Endothelial cell of umbilical vein (primary cell): ENCODE measurements around the gene TEX38. TPM values are rescaled to one million over a fixed set of nuclear protein-coding genes. Genes with fewer than 3 reads are reported as not detected.

ENCODE experiments used
- BruUV-seq: library from RNA; stranded (reverse); fragments of 400-500 nt; replicated peaks from 2 replicates; lab custom pipeline; 2021; lab: Mats Ljungman, UMichigan
- CTCF ChIA-PET: fragments of 300-600, 350-600 bp; sonication (Branson Sonifier 250); formaldehyde crosslinking; loops from one replicate; lab custom pipeline; 2021; ENCODE audit warnings: antibody characterized with exemption, inconsistent platforms; lab: Charles Lee
- POLR2A ChIA-PET: fragments of 300-600, 350-600 bp; sonication (Branson Sonifier 250); formaldehyde crosslinking; loops from one replicate; lab custom pipeline; 2021; ENCODE audit warnings: antibody characterized with exemption, inconsistent platforms; lab: Charles Lee
- DNase-seq: peaks from one replicate; pipeline ENCODE4 v3.0.0-alpha.2; 2011; ENCODE audit warnings: low read depth, low spot score
- FAIRE-seq: peaks from 2 replicates; lab custom pipeline; 2011; peaks lifted over from hg19 to GRCh38; lab: Jason Lieb, UNC
- H2AFZ ChIP-seq: 2 replicates; pipeline ENCODE4 v1.6.0; 2012; ENCODE audit warnings: low read depth, low read length, control low read depth, inconsistent platforms
- H3K27ac ChIP-seq: 2 replicates; pipeline ENCODE4 v1.5.1; 2011; ENCODE audit warnings: low read depth, mild to moderate bottlenecking, control low read depth, low read length, moderate library complexity; ENCODE audit not compliant: insufficient read depth
- H3K27me3 ChIP-seq, 2 experiments: 2 replicates each; pipeline versions ENCODE4 v1.6.0 to v1.6.1; 2011; ENCODE audit warnings: low read length in 2 of 2, mixed read lengths in 1 of 2; ENCODE audit not compliant: control insufficient read depth in 2 of 2, insufficient read depth in 2 of 2
- H3K36me3 ChIP-seq, 2 experiments: 2 replicates in 1 of 2; 3 replicates in 1 of 2; pipeline ENCODE4 v1.5.1; 2011; ENCODE audit warnings: low read length in 2 of 2, mild to moderate bottlenecking in 1 of 2, moderate library complexity in 1 of 2; ENCODE audit not compliant: control insufficient read depth in 2 of 2, insufficient read depth in 2 of 2; ENCODE audit errors: extremely low read depth in 1 of 2
- H3K4me1 ChIP-seq: 3 replicates; pipeline ENCODE4 v1.5.1; 2011; ENCODE audit warnings: mild to moderate bottlenecking, low read length; ENCODE audit not compliant: control insufficient read depth, insufficient read depth; ENCODE audit errors: extremely low read depth
- H3K4me2 ChIP-seq: 2 replicates; pipeline ENCODE4 v1.6.1; 2011; ENCODE audit warnings: low read length, control low read depth, mixed read lengths; ENCODE audit not compliant: insufficient read depth
- H3K4me3 ChIP-seq, 3 experiments: fragments of 200-600 bp in 1 of 3; sonication (generic), shearing (Covaris generic) in 1 of 3; replicated peaks in 1 of 3; 2 replicates each; pipeline ENCODE4 v1.5.1; 2011 to 2016; ENCODE audit warnings: control low read depth in 3 of 3, low read length in 3 of 3, mild to moderate bottlenecking in 2 of 3, inconsistent platforms in 1 of 3, low read depth in 1 of 3, moderate library complexity in 1 of 3; ENCODE audit not compliant: insufficient read depth in 1 of 3
- H3K79me2 ChIP-seq: 2 replicates; pipeline ENCODE4 v1.6.0; 2012; ENCODE audit warnings: low read length, inconsistent platforms; ENCODE audit not compliant: control insufficient read depth, insufficient read depth
- H3K9ac ChIP-seq: replicated peaks from 2 replicates; pipeline ENCODE3; 2011; ENCODE audit warnings: low read length, control low read depth; ENCODE audit not compliant: insufficient read depth; ENCODE audit errors: extremely low read depth
- H3K9me1 ChIP-seq: replicated peaks from 3 replicates; pipeline ENCODE4 v1.6.0; 2011; ENCODE audit warnings: mild to moderate bottlenecking, low read length; ENCODE audit not compliant: control insufficient read depth, insufficient read depth; ENCODE audit errors: extremely low read depth
- H3K9me3 ChIP-seq: replicated peaks from 2 replicates; pipeline ENCODE4 v1.5.1; 2012; ENCODE audit warnings: low read length, inconsistent platforms; ENCODE audit not compliant: control insufficient read depth, insufficient read depth
- H4K20me1 ChIP-seq: replicated peaks from 2 replicates; pipeline ENCODE3; 2011; ENCODE audit warnings: mild to moderate bottlenecking, low read length; ENCODE audit not compliant: control insufficient read depth, insufficient read depth; ENCODE audit errors: extremely low read depth
- CTCF ChIP-seq, 2 donors: IDR thresholded peaks; 1 replicate in 1 of 2; 2 replicates in 1 of 2; pipeline ENCODE4 v1.5.1; 2011; ENCODE audit warnings: low read length in 2 of 2, mild to moderate bottlenecking in 2 of 2, moderate library complexity in 2 of 2, control low read depth in 1 of 2, inconsistent platforms in 1 of 2, low read depth in 1 of 2; ENCODE audit not compliant: insufficient read depth in 1 of 2; ENCODE audit errors: extremely low read depth in 1 of 2
- EZH2 ChIP-seq: IDR thresholded peaks from 2 replicates; pipeline ENCODE4 v1.6.1; 2012; ENCODE audit warnings: borderline replicate concordance, low read depth, mild to moderate bottlenecking, moderate library complexity, low read length, inconsistent platforms; ENCODE audit not compliant: severe bottlenecking
- FOS ChIP-seq: IDR thresholded peaks from 2 replicates; pipeline ENCODE4 v1.6.1; 2011; ENCODE audit warnings: mild to moderate bottlenecking, low read length, moderate library complexity, borderline replicate concordance; ENCODE audit not compliant: insufficient read depth
- GATA2 ChIP-seq: IDR thresholded peaks from 2 replicates; pipeline ENCODE4 v1.7.0; 2011; ENCODE audit warnings: low read depth, mild to moderate bottlenecking, moderate library complexity, mixed read lengths, low read length; ENCODE audit not compliant: insufficient read length, insufficient read depth
- JUN ChIP-seq: IDR thresholded peaks from 2 replicates; pipeline ENCODE4 v1.6.1; 2011; ENCODE audit warnings: borderline replicate concordance, low read depth; ENCODE audit not compliant: insufficient read length, insufficient read depth
- MAX ChIP-seq: IDR thresholded peaks from 2 replicates; pipeline ENCODE4 v1.6.1; 2011; ENCODE audit not compliant: insufficient read depth, insufficient read length
- MYC ChIP-seq: IDR thresholded peaks from one replicate; pipeline ENCODE4 v1.6.1; 2011; ENCODE audit warnings: mild to moderate bottlenecking, low read depth, low read length
- POLR2A ChIP-seq: IDR thresholded peaks from 2 replicates; pipeline ENCODE4 v1.6.1; 2012; ENCODE audit warnings: low read depth, mild to moderate bottlenecking, control low read depth, low read length
- POLR2AphosphoS5 ChIP-seq: IDR thresholded peaks from 2 replicates; pipeline ENCODE4 v1.6.1; 2012; ENCODE audit warnings: low read depth, mild to moderate bottlenecking, control low read depth, low read length, moderate library complexity; ENCODE audit not compliant: insufficient read depth
- dilution Hi-C: fragments of 300-500 bp; cut with MboI; formaldehyde crosslinking; loops from one replicate; pipeline ENCODE4 v1.15.0; 2019; ENCODE audit warnings: low sequenced_read_pairs; ENCODE audit not compliant: extremely low pct_ligation_motif_present
- intact Hi-C: fragments of 100-400 bp; cut with micrococcal nuclease; formaldehyde crosslinking; loops from one replicate; pipeline ENCODE4 v1.10.0; 2022
- polyA plus RNA-seq, 4 experiments: library from polyadenylated mRNA; depleted of rRNA in 3 of 4; stranded (reverse) in 3 of 4; unstranded in 1 of 4; fragments of >200 nt; gene quantifications; 2 replicates each; pipeline versions ENCODE4 v1.2.1 to v1.2.3, GENCODE V29; 2011 to 2012; ENCODE audit warnings: missing spikeins in 1 of 4
- total RNA-seq: library from RNA; stranded (reverse); gene quantifications from 2 replicates; pipeline ENCODE4 v1.2.3, GENCODE V29; 2021

Gene TEX38
- total and polyA plus RNA-seq, 2 donors (not counting 3 experiments of a cell fraction or from before 2014, with no cell fraction given) = not detected

- CTCF ChIA-PET = interaction anchor here (0.7 to 1.8 kb wide), 6 partner anchors 10 to 226 kb away, joined by 3 to 7 read pairs (median 4); partner anchors contain the start of gene MKNK1
- dilution Hi-C loops (no loop called here), intact Hi-C loops (loop anchor here (1.0 to 2.0 kb wide), 3 partner anchors 51 to 64 kb away; partner anchors contain the start of genes EFCAB14, MKNK1 and MOB3C)
- FAIRE-seq = peak; percentile 86
- peaks cover 9% of the 10 kb centered on the region for H3K79me2 ChIP-seq
- POLR2A ChIA-PET = no interaction called here
- peak within 1 kb of the TSS; percentile 75 for H3K4me2 ChIP-seq
- H3K4me3 ChIP-seq = peak within 1 kb of the TSS; percentile 64 to 87 (median 76)
- H3K9ac ChIP-seq = peak within 1 kb of the TSS; percentile 46
- peak; percentile 61 for DNase-seq
- no peaks in the 10 kb centered on the region for H3K27me3 ChIP-seq
- no peaks in the 10 kb centered on the region for H3K9me1 ChIP-seq
- no peaks in the 10 kb centered on the region for H4K20me1 ChIP-seq
- TF ChIP-seq FOS (no peak), JUN (no peak), EZH2 (no peak), POLR2AphosphoS5 (peak; percentile 87), POLR2A (peak; percentile 66)
- BruUV-seq = no TSS peak
- H3K27ac ChIP-seq = no peak within 1 kb of the TSS
- H3K36me3 ChIP-seq = peaks cover 0 to 2% of the 10 kb centered on the region in 2 experiments
- no peaks in the 10 kb centered on the region for H3K9me3 ChIP-seq
- peaks cover 10% of the 10 kb centered on the region for H3K4me1 ChIP-seq
- H2AFZ ChIP-seq = peak within 1 kb of the TSS; percentile 74
Observed at GRCh38 chr1:46667782-46668760, 3.6 kb upstream of the TEX38 start, which contains the start of gene ATPAF1. TSS of gene ATPAF1 (minus strand) at chr1:46668364. CDS start at chr1:46668322, 42 bp downstream.

- no peak overlapping the region for H3K9ac ChIP-seq
- DNase-seq (no peak), FAIRE-seq (no peak)
- CTCF ChIA-PET = no interaction called here
- POLR2A ChIA-PET = no interaction called here
- no peak overlapping the region for H3K4me3 ChIP-seq
- TF ChIP-seq EZH2 = no peak
- no peak for TF ChIP-seq CTCF (IDR thresholded peaks at IDR 0.05; ENCODE audit: extremely low read depth in 1 of 2, insufficient read depth in 1 of 2, low read depth in 1 of 2, low read length in 2 of 2)
- TF ChIP-seq POLR2AphosphoS5 = no peak
- TF ChIP-seq MAX = no peak
- no peak for TF ChIP-seq POLR2A
- TF ChIP-seq JUN = no peak
- no peak for TF ChIP-seq GATA2
- TF ChIP-seq MYC = no peak
- no peak for TF ChIP-seq FOS
- H4K20me1 ChIP-seq = no peaks in the 10 kb centered on the region
- H3K9me3 ChIP-seq = no peaks in the 10 kb centered on the region
- no peak overlapping the region for H3K27ac ChIP-seq
- no peak overlapping the region for H3K4me2 ChIP-seq
- no peaks in the 10 kb centered on the region for H3K9me1 ChIP-seq
- H3K79me2 ChIP-seq = peaks cover 9% of the 10 kb centered on the region
- peaks cover 0 to 2% of the 10 kb centered on the region in 2 experiments for H3K36me3 ChIP-seq
- dilution Hi-C loops = no loop called here
- H2AFZ ChIP-seq = no peak overlapping the region
- no peaks in the 10 kb centered on the region for H3K27me3 ChIP-seq
- intact Hi-C loops = no loop called here
- H3K4me1 ChIP-seq = peaks cover 12% of the 10 kb centered on the region
- BruUV-seq = no TSS peak
Observed at GRCh38 chr1:46670134-46670533, 1.5 kb upstream of the TEX38 start.
